Coronary artery (tissue), 2 donors: ENCODE measurements around the gene NOP9.

Experiments
- DNase-seq: peaks from one replicate; pipeline ENCODE4 v3.0.0-alpha.2; 2017; ENCODE audit warnings: low spot score
- H3K27ac ChIP-seq, 2 donors: fragments of 200-600 bp; sonication (generic); one replicate each; pipeline ENCODE4 v1.5.1; 2016 to 2019
- H3K4me3 ChIP-seq: fragments of 200-600 bp; sonication (generic); 2 replicates; pipeline ENCODE4 v1.5.1; 2016; ENCODE audit warnings: mild to moderate bottlenecking, moderate library complexity
- TF ChIP-seq, protein P1 (sequence below): fragments of 200-600 bp; sonication (generic); IDR thresholded peaks from one replicate; pipeline ENCODE4 v1.5.1; 2019; ENCODE audit warnings: antibody characterized with exemption

The NOP9 gene

DNA sequence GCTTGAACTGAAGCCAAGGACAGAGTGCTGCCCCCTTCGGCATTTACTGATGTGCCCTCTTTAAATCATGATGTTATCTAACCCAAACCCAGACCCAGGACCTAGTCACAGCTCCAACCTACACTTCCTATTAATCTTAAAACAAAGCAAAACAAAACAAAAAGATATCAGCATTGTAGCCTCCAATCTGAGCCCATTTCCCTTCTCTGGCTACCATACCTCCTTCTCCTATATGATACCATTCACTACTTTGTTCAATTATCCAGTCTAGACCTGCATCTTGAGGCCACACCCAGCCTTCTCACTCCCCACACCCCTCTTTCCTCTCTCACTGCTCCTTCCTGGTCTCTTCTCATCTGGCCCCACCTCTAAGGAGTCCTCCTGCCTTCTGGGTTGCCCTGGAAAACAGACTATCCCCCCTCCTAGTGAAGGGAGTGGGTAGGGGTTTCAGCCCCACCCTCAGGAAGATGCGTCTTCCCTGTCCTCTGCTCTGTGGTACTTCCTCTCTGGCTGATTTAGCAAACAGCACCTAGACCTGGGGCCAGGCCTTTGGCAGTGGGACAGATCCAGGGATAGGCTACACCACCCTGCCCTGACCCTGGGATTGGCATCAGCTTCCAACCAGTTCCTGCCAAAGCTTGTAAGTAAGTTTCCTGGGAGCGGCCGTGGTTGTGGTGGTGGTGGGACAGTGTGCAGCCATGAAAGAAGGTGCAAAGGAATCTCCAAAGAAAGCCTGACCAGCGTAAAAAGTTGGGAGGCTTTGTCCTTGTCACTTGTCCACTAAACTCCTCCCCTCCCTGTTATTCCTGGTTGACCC lies 14.9 kb downstream of the NOP9 start:
- Histone ChIP-seq H3K4me3 (no peak overlapping the region), H3K27ac (peak overlapping the region in 1 of 2 donors; percentile 65)
- TF ChIP-seq, protein P1, sequence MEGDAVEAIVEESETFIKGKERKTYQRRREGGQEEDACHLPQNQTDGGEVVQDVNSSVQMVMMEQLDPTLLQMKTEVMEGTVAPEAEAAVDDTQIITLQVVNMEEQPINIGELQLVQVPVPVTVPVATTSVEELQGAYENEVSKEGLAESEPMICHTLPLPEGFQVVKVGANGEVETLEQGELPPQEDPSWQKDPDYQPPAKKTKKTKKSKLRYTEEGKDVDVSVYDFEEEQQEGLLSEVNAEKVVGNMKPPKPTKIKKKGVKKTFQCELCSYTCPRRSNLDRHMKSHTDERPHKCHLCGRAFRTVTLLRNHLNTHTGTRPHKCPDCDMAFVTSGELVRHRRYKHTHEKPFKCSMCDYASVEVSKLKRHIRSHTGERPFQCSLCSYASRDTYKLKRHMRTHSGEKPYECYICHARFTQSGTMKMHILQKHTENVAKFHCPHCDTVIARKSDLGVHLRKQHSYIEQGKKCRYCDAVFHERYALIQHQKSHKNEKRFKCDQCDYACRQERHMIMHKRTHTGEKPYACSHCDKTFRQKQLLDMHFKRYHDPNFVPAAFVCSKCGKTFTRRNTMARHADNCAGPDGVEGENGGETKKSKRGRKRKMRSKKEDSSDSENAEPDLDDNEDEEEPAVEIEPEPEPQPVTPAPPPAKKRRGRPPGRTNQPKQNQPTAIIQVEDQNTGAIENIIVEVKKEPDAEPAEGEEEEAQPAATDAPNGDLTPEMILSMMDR: no peak
- no peak for DNase-seq

GRCh38 chr14:24315243-24315806 lies 15.7 kb downstream of the NOP9 start:
- Histone ChIP-seq H3K4me3 (no peak overlapping the region), H3K27ac (peak overlapping the region in 1 of 2 donors; percentile 65)
- TF ChIP-seq, protein P1: no peak
- no peak for DNase-seq

- H3K27ac ChIP-seq: peak overlapping the region in 1 of 2 donors; percentile 65
- H3K4me3 ChIP-seq: peak overlapping the region; percentile 45
- no peak for DNase-seq
Measured at GRCh38 chr14:24315807-24316596, 16.4 kb downstream of the NOP9 start.

GRCh38 chr14:24316597-24316950 lies 16.9 kb downstream of the NOP9 start:
- Histone ChIP-seq H3K27ac (peak overlapping the region in 1 of 2 donors; percentile 65), H3K4me3 (peak overlapping the region; percentile 45)
- no peak for DNase-seq
- TF ChIP-seq, protein P1: no peak

More at GRCh38 chr14:24315807-24316596, 16.4 kb downstream of the NOP9 start:
- TF ChIP-seq, protein P1: no peak

DNA sequence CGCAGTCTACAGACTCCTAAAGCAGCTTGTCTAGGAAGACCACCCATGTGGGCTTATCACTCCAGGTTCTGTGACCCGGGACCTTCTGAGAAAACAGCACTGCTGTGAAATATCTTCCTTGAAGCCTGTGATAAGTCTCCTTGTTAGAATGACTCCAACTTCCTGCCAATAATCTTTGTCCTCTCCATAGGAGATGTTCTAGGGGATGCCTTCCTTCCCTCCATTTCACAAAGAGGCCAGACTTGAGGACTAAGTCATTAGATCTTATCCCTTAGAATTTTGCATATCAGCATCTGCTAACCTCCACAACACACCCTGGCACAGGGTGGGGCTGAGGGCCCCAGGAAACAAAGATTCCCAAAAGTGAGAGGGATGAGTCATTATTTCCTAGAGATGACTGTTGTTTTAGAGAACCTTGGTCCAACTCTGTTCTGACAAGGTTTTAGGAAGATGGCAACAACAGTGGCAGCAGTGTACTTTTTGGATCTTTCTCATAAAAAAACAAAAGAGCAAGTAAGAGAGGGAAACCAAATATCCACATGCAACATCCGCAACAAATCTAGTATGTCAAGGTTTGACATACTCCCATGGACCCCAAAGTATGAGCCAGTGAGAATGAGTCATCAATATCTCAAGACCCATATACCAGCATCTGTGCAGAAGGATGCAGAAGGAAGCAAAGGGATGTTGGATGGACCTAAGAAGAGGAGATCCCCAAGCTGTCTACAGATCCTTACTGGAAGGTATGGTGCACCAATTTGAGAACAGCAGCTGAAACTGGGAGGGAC lies 17.7 kb downstream of the NOP9 start:
- no peak for DNase-seq
- Histone ChIP-seq H3K4me3 (no peak overlapping the region), H3K27ac (no peak overlapping the region)
- TF ChIP-seq, protein P1: no peak

DNA sequence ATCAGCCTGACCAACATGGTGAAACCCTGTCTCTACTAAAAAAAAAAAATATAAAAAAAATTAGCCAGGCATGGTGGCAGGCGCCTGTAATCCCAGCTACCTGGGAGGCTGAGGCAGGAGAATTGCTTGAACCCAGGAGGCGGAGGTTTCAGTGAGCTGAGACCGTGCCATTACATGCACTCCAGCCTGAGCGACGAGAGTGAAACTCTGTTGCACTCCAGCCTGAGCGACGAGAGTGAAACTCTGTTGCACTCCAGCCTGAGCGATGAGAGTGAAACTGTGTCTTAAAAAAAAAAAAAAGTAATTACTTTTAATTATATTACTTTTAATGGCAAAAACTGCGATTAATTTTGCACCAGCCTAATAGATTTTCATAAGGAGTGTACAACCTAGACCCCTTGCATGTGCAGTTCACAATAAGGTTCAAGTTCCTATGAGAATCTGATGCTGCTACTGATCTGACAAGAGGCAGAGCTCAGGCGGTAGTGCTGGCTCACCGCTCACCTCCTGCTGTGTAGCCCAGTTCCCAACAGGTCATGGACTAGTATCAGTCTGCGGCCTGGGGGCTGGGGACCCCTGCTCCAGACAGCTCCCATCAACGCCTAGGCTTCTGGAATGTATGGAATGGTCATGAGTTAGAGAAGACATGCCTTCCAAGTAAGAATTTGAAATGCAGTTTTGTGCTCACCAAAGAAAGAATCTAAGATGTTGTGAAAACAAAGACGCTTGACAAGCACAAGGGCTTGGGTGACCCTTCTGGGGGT lies 21.7 kb downstream of the NOP9 start:
- TF ChIP-seq, protein P1: no peak
- no peak overlapping the region for H3K4me3 ChIP-seq
- no peak for DNase-seq
- H3K27ac ChIP-seq: no peak overlapping the region
